ENCODE data around the gene PRADC1.

PRADC1 gene

GRCh38 chr2:73233932-73234832, 1.1 kb upstream of the PRADC1 start, which contains the start of gene CCT7:
TSS of gene CCT7 (plus strand) at chr2:73234308. CDS start at chr2:73234379, 71 bp downstream.
- DNase-seq, result no peak

- DNase-seq, result no peak
Observed at GRCh38 chr2:73232403-73233153, 461 bp downstream of the PRADC1 start.

- DNase-seq, result no peak
Observed at GRCh38 chr2:73228631-73229030, 4.4 kb downstream of the PRADC1 start.

- no peak for DNase-seq
Observed at GRCh38 chr2:73227086-73227485, 6.0 kb downstream of the PRADC1 start.

GRCh38 chr2:73225513-73226360, 7.3 kb downstream of the PRADC1 start:
- no peak for DNase-seq

- DNase-seq, result no peak
Observed at GRCh38 chr2:73223821-73224220, 9.2 kb downstream of the PRADC1 start.

GRCh38 chr2:73218298-73218697, 14.7 kb downstream of the PRADC1 start:
- no peak for DNase-seq

GRCh38 chr2:73217826-73218225, 15.2 kb downstream of the PRADC1 start:
- DNase-seq, result no peak

- no peak for DNase-seq
Observed at GRCh38 chr2:73217160-73217559, 15.9 kb downstream of the PRADC1 start.

- no peak for DNase-seq
Observed at GRCh38 chr2:73215254-73215653, 17.8 kb downstream of the PRADC1 start.

GRCh38 chr2:73214120-73215035, 18.7 kb downstream of the PRADC1 start, which contains the start of gene SMYD5:
TSS of gene SMYD5 (plus strand) at chr2:73214245. CDS start at chr2:73214267, 22 bp downstream.
- no peak for DNase-seq

GRCh38 chr2:73212448-73213176, 20.4 kb downstream of the PRADC1 start:
- DNase-seq, result no peak

- no peak for DNase-seq
Observed at GRCh38 chr2:73212098-73212447, 21.0 kb downstream of the PRADC1 start.

- DNase-seq, result no peak
Observed at GRCh38 chr2:73210696-73211095, 22.3 kb downstream of the PRADC1 start.

- DNase-seq, result no peak
Observed at GRCh38 chr2:73210019-73210418, 23.0 kb downstream of the PRADC1 start.

- no peak for DNase-seq
Observed at GRCh38 chr2:73208258-73208657, 24.8 kb downstream of the PRADC1 start.

GRCh38 chr2:73205611-73206010, 27.4 kb downstream of the PRADC1 start:
- DNase-seq, result no peak

GRCh38 chr2:73203055-73203681, 29.9 kb downstream of the PRADC1 start:
- DNase-seq, result no peak

- DNase-seq, result no peak
Observed at GRCh38 chr2:73202156-73203054, 30.6 kb downstream of the PRADC1 start, which contains the start of gene NOTO. TSS of gene NOTO (plus strand) at chr2:73202574. CDS start at chr2:73202667, 93 bp downstream.
